ENCODE data around the gene SHTN1. TPM values are rescaled to one million over a fixed set of nuclear protein-coding genes. Genes with fewer than 3 reads are reported as not detected.

SHTN1 gene
- 18.2 and 35.6 TPM in 2 replicates for total RNA-seq (ENCODE audit: low replicate concordance)
- long read RNA-seq, full-length matches to known transcripts, result 10 of 35 reads
- long read RNA-seq, partial matches to known transcripts, result 20 of 35 reads
- long read RNA-seq, other reads (novel, unspliced or antisense), result 5 of 35 reads

- Mint-ChIP-seq H3K4me1 (ENCODE audit: unreplicated experiment) (peaks cover 12% of the 10 kb centered on the region), H3K36me3 (no peaks in the 10 kb centered on the region), H3K4me3 (peak within 1 kb of the TSS; percentile 92), H3K27ac (peak within 1 kb of the TSS; percentile 88), H3K9me3 (no peaks in the 10 kb centered on the region), H3K27me3 (peaks cover 2% of the 10 kb centered on the region)
- DNase-seq (ENCODE audit: extremely low spot score, unreplicated experiment), result peak; percentile 83
- TF ChIP-seq CTCF (conservative IDR thresholded peaks at IDR 0.05), result no peak
These were observed at the start of gene SHTN1 for GRCh38 chr10:117005026-117005526. Gene SHTN1, minus strand, starts transcription at chr10:117005187. Its CDS starts 108 bp downstream, at chr10:117005079.

- no peak overlapping the region for H3K4me3 Mint-ChIP-seq
- no peak overlapping the region for H3K27ac Mint-ChIP-seq
- H3K4me1 Mint-ChIP-seq (ENCODE audit: unreplicated experiment), result no peaks in the 10 kb centered on the region
- peaks cover 4% of the 10 kb centered on the region for H3K9me3 Mint-ChIP-seq
- no peak for DNase-seq (ENCODE audit: extremely low spot score, unreplicated experiment)
- H3K36me3 Mint-ChIP-seq, result no peaks in the 10 kb centered on the region
- peaks cover 9% of the 10 kb centered on the region for H3K27me3 Mint-ChIP-seq
- TF ChIP-seq CTCF (conservative IDR thresholded peaks at IDR 0.05), result no peak
These were observed 48.5 kb upstream of the SHTN1 start for GRCh38 chr10:117053482-117053881.

DNA sequence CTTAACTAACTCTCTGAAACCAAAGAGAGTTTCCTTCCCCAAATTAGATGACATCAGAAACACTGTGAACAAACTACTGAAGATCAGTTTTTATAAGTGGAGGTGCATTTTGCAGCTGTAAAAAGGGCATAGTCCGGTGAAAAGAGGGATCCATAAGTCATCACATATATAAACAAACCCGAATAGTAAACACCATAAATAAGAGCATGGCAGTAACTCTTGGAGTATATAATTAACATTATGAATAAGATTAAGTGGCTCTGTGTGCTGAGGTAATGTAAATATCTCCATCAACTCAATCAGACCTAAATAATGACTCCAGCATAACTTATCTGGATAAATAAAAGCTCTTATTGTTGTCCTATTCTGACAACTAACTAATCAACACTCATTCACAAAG lies 43.0 kb upstream of the SHTN1 start:
- no peaks in the 10 kb centered on the region for H3K27me3 Mint-ChIP-seq
- no peaks in the 10 kb centered on the region for H3K4me1 Mint-ChIP-seq (ENCODE audit: unreplicated experiment)
- H3K27ac Mint-ChIP-seq, result no peak overlapping the region
- no peaks in the 10 kb centered on the region for H3K9me3 Mint-ChIP-seq
- no peak for DNase-seq (ENCODE audit: extremely low spot score, unreplicated experiment)
- no peak overlapping the region for H3K4me3 Mint-ChIP-seq
- no peaks in the 10 kb centered on the region for H3K36me3 Mint-ChIP-seq
- TF ChIP-seq CTCF (conservative IDR thresholded peaks at IDR 0.05), result no peak

DNA sequence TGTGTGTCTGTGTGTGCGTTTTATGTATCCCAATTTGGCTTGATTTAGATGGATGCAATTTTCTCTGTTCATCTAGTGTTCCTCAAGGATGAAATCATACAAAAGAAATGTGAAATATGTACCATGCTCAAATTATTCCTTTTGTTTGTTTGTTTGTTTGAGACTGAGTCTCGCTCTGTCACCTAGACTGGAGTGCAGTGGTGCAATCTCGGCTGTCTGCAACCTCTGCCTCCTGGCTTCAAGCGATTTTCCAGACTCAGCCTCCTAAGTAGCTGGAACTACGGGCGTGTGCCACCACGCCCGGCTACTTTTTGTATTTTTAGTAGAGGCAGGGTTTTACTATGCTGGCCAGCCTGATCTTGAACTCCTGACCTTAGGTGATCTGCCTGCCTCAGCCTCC lies 11.3 kb upstream of the SHTN1 start:
- no peaks in the 10 kb centered on the region for H3K27me3 Mint-ChIP-seq
- no peak for TF ChIP-seq CTCF (conservative IDR thresholded peaks at IDR 0.05)
- no peaks in the 10 kb centered on the region for H3K4me1 Mint-ChIP-seq (ENCODE audit: unreplicated experiment)
- H3K9me3 Mint-ChIP-seq, result no peaks in the 10 kb centered on the region
- DNase-seq (ENCODE audit: extremely low spot score, unreplicated experiment), result no peak
- H3K36me3 Mint-ChIP-seq, result no peaks in the 10 kb centered on the region
- H3K27ac Mint-ChIP-seq, result no peak overlapping the region
- no peak overlapping the region for H3K4me3 Mint-ChIP-seq

- no peaks in the 10 kb centered on the region for H3K4me1 Mint-ChIP-seq (ENCODE audit: unreplicated experiment)
- H3K9me3 Mint-ChIP-seq, result no peaks in the 10 kb centered on the region
- no peak for DNase-seq (ENCODE audit: extremely low spot score, unreplicated experiment)
- no peak overlapping the region for H3K27ac Mint-ChIP-seq
- H3K4me3 Mint-ChIP-seq, result no peak overlapping the region
- H3K36me3 Mint-ChIP-seq, result no peaks in the 10 kb centered on the region
- no peaks in the 10 kb centered on the region for H3K27me3 Mint-ChIP-seq
- TF ChIP-seq CTCF (conservative IDR thresholded peaks at IDR 0.05), result no peak
These were observed 9.8 kb upstream of the SHTN1 start for GRCh38 chr10:117014835-117015234.
